GM21723 (cell line): Measurements from ENCODE around the gene NAPA.
A peak's percentile ranks its signal among the peaks of the same experiment; 100 is the strongest.

Experiments used
- ATAC-seq: cut with Tn5 transposase; IDR thresholded peaks from one replicate; pipeline ENCODE4 v1.9.1; 2021; ENCODE audit warnings: mild to moderate bottlenecking, moderate library complexity; ENCODE audit not compliant: unreplicated experiment

The NAPA gene

GRCh38 chr19:47514869-47515588 is at the start of gene NAPA:
Gene NAPA (minus strand): TSS chr19:47515063. CDS start chr19:47514940, 123 bp downstream.
- peak; percentile 85 for ATAC-seq

GRCh38 chr19:47564081-47564480 is 49.2 kb upstream of the NAPA start:
- no peak for ATAC-seq

- no peak for ATAC-seq
These were observed 46.7 kb upstream of the NAPA start for GRCh38 chr19:47561440-47562057.

- no peak for ATAC-seq
These were observed 46.1 kb upstream of the NAPA start for GRCh38 chr19:47560999-47561398.

- no peak for ATAC-seq
These were observed 35.3 kb upstream of the NAPA start for GRCh38 chr19:47550129-47550528.

GRCh38 chr19:47549261-47549862 is 34.5 kb upstream of the NAPA start:
- no peak for ATAC-seq

- ATAC-seq = no peak
These were observed 32.3 kb upstream of the NAPA start for GRCh38 chr19:47547199-47547598.

GRCh38 chr19:47545061-47545948 is 30.4 kb upstream of the NAPA start:
- ATAC-seq = no peak

GRCh38 chr19:47544476-47544875 is 29.6 kb upstream of the NAPA start:
- no peak for ATAC-seq

- no peak for ATAC-seq
These were observed 29.2 kb upstream of the NAPA start for GRCh38 chr19:47544075-47544474.

- no peak for ATAC-seq
These were observed 27.2 kb upstream of the NAPA start for GRCh38 chr19:47542030-47542475.

GRCh38 chr19:47541518-47541917 is 26.7 kb upstream of the NAPA start:
- ATAC-seq = no peak

GRCh38 chr19:47540748-47541147 is 25.9 kb upstream of the NAPA start:
- no peak for ATAC-seq

GRCh38 chr19:47539747-47540311 is 25.0 kb upstream of the NAPA start:
- no peak for ATAC-seq

- ATAC-seq = no peak
These were observed 23.9 kb upstream of the NAPA start for GRCh38 chr19:47538812-47539211.

- no peak for ATAC-seq
These were observed 22.6 kb upstream of the NAPA start for GRCh38 chr19:47537493-47537892.

- ATAC-seq = no peak
These were observed 19.8 kb upstream of the NAPA start for GRCh38 chr19:47534628-47535027.

GRCh38 chr19:47531640-47532387 is 17.0 kb upstream of the NAPA start:
- no peak for ATAC-seq

GRCh38 chr19:47529018-47529742 is 14.3 kb upstream of the NAPA start:
- ATAC-seq = no peak
